HG03175 (cell line): Measurements from ENCODE around the gene PRPF8.
"Not testable (repeated sequence)": the region's sequence is repeated elsewhere in the genome, so short reads cannot be mapped to it uniquely, and the experiment has no call there.

Experiments
- ATAC-seq: cut with Tn5 transposase; IDR thresholded peaks from one replicate; pipeline ENCODE4 v1.9.1; 2021; ENCODE audit warnings: mild to moderate bottlenecking, moderate library complexity; ENCODE audit not compliant: unreplicated experiment

PRPF8 gene

GRCh38 chr17:1684378-1685189 is at the start of gene PRPF8:
PRPF8 (minus strand) TSS chr17:1684867; CDS start chr17:1684571, 296 bp downstream.
- peak; percentile 98 for ATAC-seq

- no peak for ATAC-seq
Measured at GRCh38 chr17:1733759-1734158, 49.1 kb upstream of the PRPF8 start.

GRCh38 chr17:1732833-1733321 is 48.2 kb upstream of the PRPF8 start:
- ATAC-seq: no peak

GRCh38 chr17:1732241-1732832 is 47.7 kb upstream of the PRPF8 start:
- no peak for ATAC-seq

GRCh38 chr17:1731194-1731506 is 46.5 kb upstream of the PRPF8 start:
- no peak for ATAC-seq

GRCh38 chr17:1730326-1731193 is 45.9 kb upstream of the PRPF8 start:
- no peak for ATAC-seq

- ATAC-seq: no peak
Measured at GRCh38 chr17:1729966-1730325, 45.3 kb upstream of the PRPF8 start.

GRCh38 chr17:1727876-1728630 is 43.4 kb upstream of the PRPF8 start:
- ATAC-seq: no peak

GRCh38 chr17:1727258-1727789 is 42.7 kb upstream of the PRPF8 start:
- no peak for ATAC-seq

- ATAC-seq: no peak
Measured at GRCh38 chr17:1726626-1727257, 42.1 kb upstream of the PRPF8 start.

GRCh38 chr17:1725642-1726511 is 41.2 kb upstream of the PRPF8 start:
- no peak for ATAC-seq

GRCh38 chr17:1724869-1725641 is 40.4 kb upstream of the PRPF8 start:
- ATAC-seq: peak; percentile 36

GRCh38 chr17:1724351-1724868 is 39.7 kb upstream of the PRPF8 start, which contains the start of gene WDR81:
WDR81 (plus strand) TSS chr17:1724704; CDS start chr17:1724960, 256 bp downstream.
- peak; percentile 54 for ATAC-seq

GRCh38 chr17:1722022-1722421 is 37.4 kb upstream of the PRPF8 start:
- not testable (repeated sequence) for ATAC-seq

- no peak for ATAC-seq
Measured at GRCh38 chr17:1720856-1721386, 36.3 kb upstream of the PRPF8 start.

GRCh38 chr17:1718362-1719165 is 33.9 kb upstream of the PRPF8 start:
- no peak for ATAC-seq
